HUDEP-2 (cell line): Measurements from ENCODE around the gene SYT5.
A peak's percentile ranks its signal among the peaks of the same experiment; 100 is the strongest.

Experiments used
- DNase-seq, 76 experiments: peaks; one replicate each; lab custom pipeline; 2025; ENCODE audit not compliant: unreplicated experiment in 76 of 76; lab: John Stamatoyannopoulos, UW

Gene SYT5

DNA sequence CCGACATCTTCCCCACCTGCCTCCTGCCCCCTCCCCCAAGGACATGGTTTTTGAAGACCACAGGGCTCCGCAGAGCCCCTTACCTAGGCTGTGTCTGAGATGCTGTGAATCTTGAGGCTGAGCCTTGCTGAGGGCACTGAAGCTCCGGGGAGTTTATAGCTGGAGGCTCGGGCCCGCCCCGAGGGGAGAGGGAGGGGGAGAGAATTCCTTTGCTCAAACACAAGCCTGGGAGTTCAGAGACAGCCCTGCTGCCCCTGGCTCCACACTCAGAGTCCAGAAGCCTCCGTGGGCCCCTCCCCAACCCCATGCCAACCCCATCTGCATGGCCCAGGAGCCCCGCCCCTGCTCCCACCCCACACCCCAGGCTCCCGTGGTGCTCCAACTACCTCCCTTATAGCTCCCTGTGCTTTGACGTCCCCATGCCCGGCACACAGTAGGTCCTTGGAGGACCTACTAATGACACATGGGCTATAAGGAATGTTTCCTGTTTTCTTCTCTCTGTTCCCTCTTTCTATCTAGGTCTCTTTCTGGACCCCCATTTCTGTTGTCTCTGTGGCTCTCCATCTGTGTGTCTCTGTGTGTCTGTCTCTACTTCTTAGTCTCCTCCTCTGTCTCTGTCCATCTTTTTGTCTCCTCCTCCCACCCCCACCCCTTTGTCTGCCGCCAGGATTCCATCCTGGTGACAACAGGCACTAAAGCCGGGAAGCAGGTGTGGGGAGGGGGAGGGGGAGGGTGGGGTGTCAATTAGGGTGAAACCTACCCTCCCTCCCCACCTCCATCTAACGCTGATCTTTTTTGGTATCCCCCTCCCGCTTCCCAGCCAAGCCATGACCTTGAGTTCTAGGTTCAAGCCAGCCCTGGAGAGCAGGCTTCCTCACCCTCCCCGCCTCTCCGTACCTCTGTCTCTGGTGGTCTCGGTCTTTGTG lies 30.7 kb downstream of the SYT5 start, which contains the start of gene TNNT1:
Gene TNNT1, minus strand, starts transcription at position 129 of the 926 bp plus-strand sequence. CDS start 2,049 bp downstream, outside the sequence.
- no peak for DNase-seq

DNA sequence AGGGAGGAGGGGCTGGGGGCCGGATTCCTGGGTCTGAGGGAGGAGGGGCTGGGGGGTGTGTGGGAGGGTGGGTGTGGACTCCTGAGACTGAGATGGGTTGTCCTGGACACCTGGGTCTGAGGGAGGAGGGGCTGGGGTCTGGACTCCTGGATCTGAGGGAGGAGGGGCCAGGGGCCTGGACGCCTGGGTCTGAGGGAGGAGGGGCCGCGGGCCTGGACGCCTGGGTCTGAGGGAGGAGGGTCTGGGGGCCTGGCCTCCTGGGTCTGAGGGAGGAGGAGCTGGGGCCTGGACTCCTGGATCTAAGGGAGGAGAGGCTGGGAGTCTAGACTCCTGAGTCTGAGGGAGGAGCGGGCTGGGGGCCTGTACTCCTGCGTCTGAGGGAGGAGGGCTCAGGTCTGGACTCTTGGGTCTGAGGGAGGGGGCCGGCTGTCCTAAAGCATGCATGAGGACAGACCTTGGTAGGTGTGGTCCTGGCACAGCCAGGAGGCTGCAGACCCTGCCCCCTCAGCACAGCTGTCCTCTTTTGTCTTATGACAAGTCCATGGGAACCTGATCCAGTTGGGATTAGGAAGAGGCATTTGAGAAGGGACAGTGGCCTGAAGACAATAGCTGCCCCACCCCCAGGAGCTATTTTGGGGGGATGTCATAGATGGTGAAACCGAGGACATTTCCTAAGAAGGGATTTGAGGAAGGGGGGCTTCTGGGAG lies 32.4 kb downstream of the SYT5 start:
- DNase-seq: no peak

DNA sequence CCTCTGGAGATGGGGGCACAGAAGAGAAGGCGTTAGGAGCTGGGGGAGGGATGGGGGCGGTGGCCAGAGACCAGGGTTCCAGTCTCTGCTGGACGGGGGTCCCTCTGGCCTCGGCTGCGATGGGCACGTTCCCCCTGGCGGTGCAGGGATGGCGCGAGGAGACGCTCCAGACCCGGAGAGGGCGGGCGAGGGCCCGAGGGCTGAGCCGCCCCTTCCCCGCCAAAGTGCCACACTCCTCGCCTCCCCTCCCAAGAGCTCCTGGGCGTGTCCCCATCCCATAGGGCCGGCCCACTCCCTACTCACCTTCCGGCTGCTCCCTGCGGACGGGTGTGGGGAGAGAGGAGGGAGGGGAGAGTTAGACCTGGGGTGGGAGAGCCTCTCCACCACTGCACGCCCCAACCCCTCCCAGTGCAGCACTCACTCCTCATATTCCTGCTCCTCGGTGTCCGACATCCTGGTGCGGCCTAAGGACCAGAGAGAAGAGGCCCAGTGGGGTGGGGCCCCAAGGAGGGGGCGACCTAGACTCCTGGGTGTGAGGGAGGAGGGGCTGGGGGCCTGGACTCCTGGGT lies 33.3 kb downstream of the SYT5 start:
- DNase-seq: no peak

DNA sequence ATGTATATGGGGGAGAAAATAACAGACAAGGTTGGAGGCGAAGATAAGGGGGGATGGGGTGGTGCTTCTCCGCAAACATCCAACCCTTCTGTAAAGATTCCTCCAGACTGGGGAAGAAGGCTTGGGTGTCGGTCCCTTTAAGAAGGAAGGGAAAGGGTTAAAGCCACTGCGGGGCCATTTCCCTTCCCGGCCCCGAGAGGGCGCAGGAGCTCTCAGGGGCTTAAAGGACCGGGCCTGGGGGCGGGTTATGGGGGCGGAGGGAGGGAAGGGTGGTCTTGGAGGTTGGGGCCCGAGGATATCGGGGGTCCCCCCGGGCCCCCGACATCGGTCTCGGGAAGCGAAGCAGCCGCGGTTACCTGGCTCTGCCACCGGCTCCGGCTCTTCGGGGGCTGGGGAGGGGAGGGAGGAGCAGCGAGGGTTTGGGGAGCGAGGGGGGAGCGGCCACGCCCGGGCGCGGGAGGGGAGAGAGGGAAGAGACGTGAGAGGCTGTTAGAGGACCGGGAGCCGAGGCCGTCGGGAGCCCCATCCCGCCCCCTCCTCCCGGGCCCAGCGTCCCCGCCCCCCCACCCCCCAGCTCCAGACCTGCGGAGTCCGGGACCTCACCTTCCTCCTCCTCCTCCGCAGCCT lies 33.9 kb downstream of the SYT5 start:
- DNase-seq: peak in 42 of 76 experiments; percentile 8 to 60 (median 32)

DNA sequence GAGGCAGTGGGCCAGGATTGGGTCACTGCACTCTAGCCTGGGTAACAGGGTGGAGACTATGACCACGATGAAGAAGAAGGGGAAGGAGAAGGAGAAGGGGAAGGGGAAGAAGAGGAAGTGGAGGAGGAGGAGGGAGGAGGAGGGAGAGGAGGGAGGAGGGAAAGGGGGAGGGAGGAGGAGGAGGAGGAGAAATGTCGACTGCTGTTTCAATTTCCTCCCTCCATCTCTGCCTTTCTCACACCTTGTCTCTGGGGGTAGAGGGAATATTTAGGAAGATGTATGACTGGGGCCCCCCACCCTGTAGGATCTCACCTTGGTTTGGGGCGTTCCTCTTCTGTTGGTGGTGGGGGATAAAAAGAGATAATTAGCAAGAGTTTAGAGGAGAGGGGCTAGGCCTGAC lies 34.9 kb downstream of the SYT5 start:
- no peak for DNase-seq

DNA sequence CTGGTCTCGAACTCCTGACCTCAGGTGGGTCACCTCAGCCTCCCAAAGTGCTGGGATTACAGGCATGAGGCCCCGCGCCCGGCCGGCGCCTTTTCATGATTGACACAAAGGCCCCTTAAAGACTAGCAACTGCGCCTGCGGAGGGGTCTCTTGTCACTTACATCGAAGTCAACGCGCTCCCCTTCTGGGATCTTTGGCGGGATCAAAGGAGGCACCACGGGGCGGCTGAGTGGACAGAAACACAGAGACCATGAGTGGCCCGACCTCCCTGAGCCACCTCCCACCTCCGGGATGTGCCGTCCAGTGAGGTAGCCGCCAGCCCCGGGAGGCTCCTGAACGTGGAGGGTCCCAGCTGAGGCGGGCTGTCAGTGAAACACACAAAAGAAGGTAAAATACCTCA lies 38.4 kb downstream of the SYT5 start:
- no peak for DNase-seq

DNA sequence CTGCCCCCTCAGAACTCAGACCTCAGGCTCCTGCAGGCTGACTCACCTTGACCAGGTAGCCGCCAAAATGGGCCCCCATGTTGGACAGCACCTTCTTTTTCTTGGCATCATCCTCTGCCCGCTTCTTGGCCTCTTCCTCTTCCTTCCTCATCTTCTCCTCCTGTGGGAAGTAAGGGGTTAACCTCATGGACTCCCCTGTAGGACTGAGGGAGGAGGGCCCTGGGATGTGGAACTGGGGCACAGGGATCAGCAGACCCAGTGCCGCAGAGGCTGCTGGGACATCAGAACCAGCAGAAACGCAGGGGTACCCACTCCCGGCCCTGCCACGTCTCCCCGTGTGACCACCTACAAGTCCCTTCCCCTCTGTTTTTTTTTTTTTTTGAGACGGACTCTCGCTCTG lies 42.2 kb downstream of the SYT5 start:
- DNase-seq: no peak

DNA sequence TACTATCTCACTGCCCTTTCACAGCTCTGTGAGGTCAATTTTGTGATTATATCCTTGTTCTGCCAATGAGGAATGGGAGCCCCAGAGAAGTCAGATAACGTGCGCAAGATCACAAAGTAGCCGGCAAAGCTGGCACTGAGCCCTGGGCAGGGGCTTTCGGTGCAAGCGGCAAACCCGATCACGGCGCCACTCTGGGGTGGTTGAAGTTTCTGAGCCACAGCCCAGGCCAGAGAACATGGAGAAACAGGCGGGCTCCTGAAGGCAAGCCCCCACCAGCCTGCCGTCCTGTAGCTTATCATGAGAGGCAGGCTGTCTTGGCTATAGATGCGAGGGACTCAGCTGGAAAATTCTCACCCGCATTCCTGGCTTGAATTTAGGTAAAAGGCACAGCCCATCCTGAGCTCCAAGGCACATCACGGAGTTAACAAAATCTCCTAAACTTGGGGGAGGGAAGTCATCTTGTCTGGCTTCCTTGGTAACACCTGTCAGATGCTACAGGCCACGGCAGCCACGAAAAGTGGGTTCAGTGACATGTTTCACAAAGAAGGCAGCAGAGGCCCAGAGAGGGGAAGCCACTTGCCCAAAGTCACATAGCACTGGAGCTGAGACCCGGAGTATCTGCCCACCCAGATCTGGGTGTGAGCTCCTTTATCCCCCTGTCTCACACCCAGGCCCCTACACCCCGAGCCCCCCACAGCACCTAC lies 43.5 kb downstream of the SYT5 start:
- no peak for DNase-seq

DNA sequence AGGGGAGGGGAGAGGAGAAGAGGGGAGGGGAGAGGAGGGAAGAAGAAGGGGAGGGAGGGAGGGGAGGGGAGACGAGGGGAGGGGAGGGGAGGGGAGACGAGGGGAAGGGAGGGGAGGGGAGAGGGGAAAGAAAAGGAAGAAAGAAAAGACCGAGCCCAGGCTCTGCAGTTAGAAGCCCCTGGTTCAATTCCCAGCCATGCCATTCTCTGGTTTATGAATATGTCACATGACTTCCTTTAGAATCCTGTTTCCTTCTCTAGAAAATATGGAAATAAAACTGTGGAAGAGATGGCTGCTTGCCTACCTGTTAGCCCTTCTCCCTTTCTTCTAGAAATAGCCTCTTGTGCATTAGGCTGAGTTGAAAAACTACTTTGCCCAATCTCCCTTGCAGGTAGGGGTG lies 45.4 kb downstream of the SYT5 start:
- no peak for DNase-seq

DNA sequence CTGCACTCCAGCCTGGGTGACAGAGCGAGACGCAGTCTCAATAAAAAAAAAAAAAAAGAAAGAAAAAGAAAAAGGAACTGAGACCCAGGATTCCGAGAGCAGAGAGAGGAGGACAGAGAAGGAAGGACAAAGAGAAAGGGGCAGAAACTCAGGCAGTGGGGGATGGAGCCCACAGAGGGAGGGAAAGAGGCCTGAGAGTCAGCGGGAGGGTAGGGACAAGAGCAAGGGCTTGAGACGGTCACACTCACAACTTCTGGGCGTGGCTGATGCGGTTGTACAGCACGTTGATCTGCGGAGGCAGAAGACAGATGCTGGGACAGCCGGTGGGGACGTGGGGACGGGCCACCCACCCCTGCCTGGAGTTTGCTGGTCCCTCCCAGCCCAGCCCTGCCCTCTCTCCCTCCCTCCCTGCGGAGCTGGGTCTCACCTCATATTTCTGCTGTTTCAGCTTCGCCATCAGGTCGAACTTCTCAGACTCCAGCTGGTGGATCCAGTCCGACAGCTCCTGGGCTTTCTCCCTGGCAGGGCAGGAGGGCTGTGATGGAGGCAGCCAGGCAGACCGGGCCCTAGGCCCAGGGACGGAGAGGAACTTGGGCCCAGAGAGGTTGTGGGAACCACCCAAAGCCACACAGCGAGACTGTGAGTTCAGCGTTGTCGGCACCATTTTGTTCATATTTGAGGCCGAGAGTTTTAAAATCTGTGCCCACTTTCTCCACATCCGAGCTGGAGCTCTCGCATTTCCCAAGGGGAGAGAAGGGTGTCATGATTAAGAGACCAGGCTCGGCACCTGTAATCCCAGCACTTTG lies 46.2 kb downstream of the SYT5 start:
- DNase-seq: peak in 10 of 76 experiments; percentile 15 to 42 (median 29)

DNA sequence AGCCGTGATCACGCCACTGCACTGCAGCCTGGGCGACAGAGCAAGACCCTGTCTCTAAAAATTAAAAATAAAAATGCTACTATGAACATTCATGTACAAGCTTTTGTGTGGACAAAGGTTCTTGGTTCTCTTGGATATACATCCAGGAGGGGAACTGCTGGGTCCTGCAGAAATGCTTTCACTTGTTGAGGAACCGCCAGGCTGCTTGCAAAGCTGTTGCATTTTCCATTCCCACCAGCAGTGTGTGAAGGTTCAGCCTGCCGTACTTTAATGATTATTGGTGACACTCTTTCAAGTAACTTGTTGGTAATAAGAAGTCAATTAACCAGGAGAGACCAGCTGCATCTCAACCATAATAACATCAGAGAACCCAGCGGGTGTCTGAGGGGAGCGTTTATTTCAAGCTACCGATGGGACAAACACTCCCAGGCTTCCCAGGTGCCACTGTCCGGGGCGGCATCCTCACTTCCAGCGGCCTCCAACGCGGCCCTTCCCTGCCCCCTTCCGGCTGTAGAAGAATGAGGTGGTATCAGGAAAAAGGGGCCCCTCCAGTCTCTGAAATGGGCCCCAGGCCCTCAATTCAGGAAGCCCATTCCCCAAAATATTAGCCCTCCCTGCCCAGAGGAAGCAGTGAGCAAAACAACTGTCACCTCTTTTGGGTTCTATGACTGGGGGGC lies 47.5 kb downstream of the SYT5 start:
- peak in 8 of 76 experiments; percentile 11 to 41 (median 16) for DNase-seq

DNA sequence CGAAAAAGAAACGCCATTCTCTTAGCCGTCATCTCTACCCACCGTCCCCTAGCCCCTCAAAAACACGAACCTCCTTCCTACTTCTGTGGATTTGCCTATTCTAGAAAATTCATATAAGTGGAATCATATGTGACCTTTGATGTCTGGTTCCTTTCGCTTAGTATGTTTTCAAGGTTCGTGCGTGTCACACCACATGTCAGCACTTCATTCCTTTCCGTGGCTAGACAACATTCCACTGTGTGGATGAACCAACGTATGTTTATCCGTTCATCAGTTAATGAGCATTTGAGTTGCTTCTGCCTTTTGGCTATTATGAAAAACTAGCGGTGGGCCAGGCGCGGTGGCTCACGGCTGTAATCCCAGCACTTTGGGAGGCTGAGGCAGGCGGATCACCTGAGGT lies 48.7 kb downstream of the SYT5 start:
- DNase-seq: no peak
